HG03457 (cell line): ENCODE data around the gene CREB3L2.

Experiments
- ATAC-seq: cut with Tn5 transposase; IDR thresholded peaks from one replicate; pipeline ENCODE4 v1.9.1; 2021; ENCODE audit warnings: moderate number of reproducible peaks; ENCODE audit not compliant: unreplicated experiment

CREB3L2 gene

GRCh38 chr7:137879357-137880158, 122.3 kb downstream of the CREB3L2 start:
- ATAC-seq = no peak

- no peak for ATAC-seq
Measured at GRCh38 chr7:137878333-137878961, 123.4 kb downstream of the CREB3L2 start.

GRCh38 chr7:137877027-137877675, 124.7 kb downstream of the CREB3L2 start:
- no peak for ATAC-seq

GRCh38 chr7:137875746-137876145, 126.1 kb downstream of the CREB3L2 start:
- ATAC-seq = no peak

- ATAC-seq = no peak
Measured at GRCh38 chr7:137873979-137874777, 127.7 kb downstream of the CREB3L2 start.

GRCh38 chr7:137873524-137873923, 128.4 kb downstream of the CREB3L2 start:
- no peak for ATAC-seq

GRCh38 chr7:137871170-137871915, 130.5 kb downstream of the CREB3L2 start:
- ATAC-seq = no peak

- no peak for ATAC-seq
Measured at GRCh38 chr7:137870684-137871083, 131.2 kb downstream of the CREB3L2 start.

- no peak for ATAC-seq
Measured at GRCh38 chr7:137870078-137870477, 131.8 kb downstream of the CREB3L2 start.

GRCh38 chr7:137869260-137869659, 132.6 kb downstream of the CREB3L2 start:
- no peak for ATAC-seq

GRCh38 chr7:137867289-137867688, 134.6 kb downstream of the CREB3L2 start:
- no peak for ATAC-seq

- ATAC-seq = no peak
Measured at GRCh38 chr7:137865764-137866163, 136.1 kb downstream of the CREB3L2 start.

- ATAC-seq = no peak
Measured at GRCh38 chr7:137862964-137863363, 138.9 kb downstream of the CREB3L2 start.

GRCh38 chr7:137862358-137862757, 139.5 kb downstream of the CREB3L2 start:
- ATAC-seq = no peak

GRCh38 chr7:137860542-137860941, 141.3 kb downstream of the CREB3L2 start:
- no peak for ATAC-seq

GRCh38 chr7:137853053-137853452, 148.8 kb downstream of the CREB3L2 start:
- no peak for ATAC-seq

- no peak for ATAC-seq
Measured at GRCh38 chr7:137852108-137852507, 149.8 kb downstream of the CREB3L2 start.

- ATAC-seq = no peak
Measured at GRCh38 chr7:137850972-137851945, 150.6 kb downstream of the CREB3L2 start.

- no peak for ATAC-seq
Measured at GRCh38 chr7:137850571-137850970, 151.3 kb downstream of the CREB3L2 start.
